Sigmoid colon (tissue), 7 donors: ENCODE results near the gene PCLO. TPM values are rescaled to one million over a fixed set of nuclear protein-coding genes. Genes with fewer than 3 reads are reported as not detected.

ENCODE experiments used
- DNase-seq: peaks from one replicate; pipeline ENCODE4 v3.0.0-alpha.2; 2019
- H3K27ac ChIP-seq, 4 donors: fragments of 200-600 bp; sonication (generic); one replicate each; pipeline ENCODE4 v1.5.1; 2016 to 2019; ENCODE audit warnings: mild to moderate bottlenecking in 1 of 4
- H3K27me3 ChIP-seq, 3 donors: fragments of 200-600 bp; sonication (generic); one replicate each; pipeline ENCODE4 v1.5.1; 2019; ENCODE audit warnings: mild to moderate bottlenecking in 1 of 3
- H3K36me3 ChIP-seq, 4 donors: fragments of 200-600 bp; sonication (generic); one replicate each; pipeline ENCODE4 v1.5.1; 2016 to 2019
- H3K4me1 ChIP-seq, 4 donors: fragments of 200-600 bp; sonication (generic); one replicate each; pipeline ENCODE4 v1.5.1; 2017 to 2019
- H3K4me3 ChIP-seq, 4 donors: fragments of 200-600 bp; sonication (generic); one replicate each; pipeline ENCODE4 v1.5.1; 2017 to 2019; ENCODE audit warnings: mild to moderate bottlenecking in 2 of 4, moderate library complexity in 1 of 4
- H3K9me3 ChIP-seq, 4 donors: fragments of 200-600 bp in 3 of 4; sonication (generic) in 3 of 4; one replicate each; pipeline versions ENCODE4 v1.5.1 to v1.6.1; 2013 to 2019
- CTCF ChIP-seq, 4 experiments: fragments of 450-650 bp in 3 of 4; fragments of 200-600 bp in 1 of 4; IDR thresholded peaks; one replicate each; pipeline ENCODE4 v1.5.1; 2016 to 2019; ENCODE audit warnings: antibody characterized with exemption in 4 of 4, mild to moderate bottlenecking in 3 of 4, moderate library complexity in 2 of 4
- EP300 ChIP-seq, 4 donors: sonication (generic); formaldehyde crosslinking; IDR thresholded peaks; one replicate each; pipeline ENCODE4 v1.6.1; 2017; ENCODE audit warnings: antibody characterized with exemption in 4 of 4
- POLR2A ChIP-seq, 2 donors: fragments of 450-650 bp; IDR thresholded peaks; one replicate each; pipeline ENCODE4 v1.6.1; 2016; ENCODE audit warnings: antibody characterized with exemption in 2 of 2, mild to moderate bottlenecking in 2 of 2, moderate library complexity in 2 of 2
- POLR2AphosphoS5 ChIP-seq, 4 donors: sonication (generic); formaldehyde crosslinking; IDR thresholded peaks; one replicate each; pipeline ENCODE4 v1.6.1; 2017; ENCODE audit warnings: antibody characterized with exemption in 4 of 4
- WGBS, 2 donors: extraction: QIAGEN DNeasy Blood & Tissue Kit; methylation state at CpG; one replicate each; pipeline ENCODE4 v1.1.7; 2013; 5-methylcytosine and 5-hydroxymethylcytosine counted together
- intact Hi-C: fragments of 100-400 bp; cut with DNase I; formaldehyde crosslinking; loops from one replicate; pipeline ENCODE4 v1.15.1; 2023
- polyA plus RNA-seq, 3 donors: library from polyadenylated mRNA; stranded (reverse); fragments of 200-250 nt; gene quantifications; one replicate each; pipeline ENCODE4 v1.2.3, GENCODE V29; 2013
- total RNA-seq, 4 donors: library from RNA; depleted of rRNA; stranded (reverse); fragments of >200 nt; gene quantifications; one replicate each; pipeline ENCODE4 v1.1.0, GENCODE V29; 2016
- donor health status: healthy with polysubstance abuse.
- donor health status: Bipolar disorder and iron deficiency.
- donor health status: healthy.

The PCLO gene
- total and polyA plus RNA-seq, 7 donors = 1.4 to 6.1 (median 2.8) TPM

- intact Hi-C loops = no loop called here
- H3K27ac ChIP-seq = no peak overlapping the region
- H3K4me1 ChIP-seq = no peaks in the 10 kb centered on the region
- WGBS, 2 donors = 54 to 71% methylated on average over 3 of the region's 3 CpGs
- H3K9me3 ChIP-seq = no peaks in the 10 kb centered on the region
- H3K4me3 ChIP-seq = no peak overlapping the region
- no peaks in the 10 kb centered on the region for H3K36me3 ChIP-seq
- H3K27me3 ChIP-seq = no peaks in the 10 kb centered on the region
- DNase-seq = no peak
- no peak for TF ChIP-seq EP300 (IDR thresholded peaks at IDR 0.05)
- no peak for TF ChIP-seq CTCF (IDR thresholded peaks at IDR 0.05)
- TF ChIP-seq POLR2A (IDR thresholded peaks at IDR 0.05) = no peak
- TF ChIP-seq POLR2AphosphoS5 (IDR thresholded peaks at IDR 0.05) = no peak
Measured at GRCh38 chr7:83065714-83066113, 97.0 kb downstream of the PCLO start.

GRCh38 chr7:83060218-83060617 is 102.5 kb downstream of the PCLO start:
- no peak for DNase-seq
- Histone ChIP-seq H3K4me3 (no peak overlapping the region), H3K27ac (no peak overlapping the region), H3K9me3 (no peaks in the 10 kb centered on the region), H3K4me1 (no peaks in the 10 kb centered on the region), H3K36me3 (no peaks in the 10 kb centered on the region), H3K27me3 (no peaks in the 10 kb centered on the region)
- TF ChIP-seq POLR2A (IDR thresholded peaks at IDR 0.05) (no peak), CTCF (IDR thresholded peaks at IDR 0.05) (no peak), EP300 (IDR thresholded peaks at IDR 0.05) (no peak), POLR2AphosphoS5 (IDR thresholded peaks at IDR 0.05) (no peak)
- intact Hi-C loops = no loop called here

- DNase-seq = no peak
- intact Hi-C loops = no loop called here
- Histone ChIP-seq H3K4me3 (no peak overlapping the region), H3K27me3 (no peaks in the 10 kb centered on the region), H3K36me3 (no peaks in the 10 kb centered on the region), H3K4me1 (no peaks in the 10 kb centered on the region), H3K27ac (no peak overlapping the region), H3K9me3 (no peaks in the 10 kb centered on the region)
- 82 to 94% methylated on average over 5 of the region's 5 CpGs for WGBS, 2 donors
- no peak for TF ChIP-seq EP300 (IDR thresholded peaks at IDR 0.05)
- no peak for TF ChIP-seq POLR2A (IDR thresholded peaks at IDR 0.05)
- no peak for TF ChIP-seq POLR2AphosphoS5 (IDR thresholded peaks at IDR 0.05)
- TF ChIP-seq CTCF (IDR thresholded peaks at IDR 0.05) = no peak
Measured at GRCh38 chr7:83058667-83059066, 104.0 kb downstream of the PCLO start.

- H3K27ac ChIP-seq = no peak overlapping the region
- H3K4me1 ChIP-seq = no peaks in the 10 kb centered on the region
- whole genome bisulfite sequencing, 2 donors = 89 to 93% methylated on average over 2 of the region's 2 CpGs
- intact Hi-C loops = no loop called here
- no peak for DNase-seq
- H3K27me3 ChIP-seq = no peaks in the 10 kb centered on the region
- no peaks in the 10 kb centered on the region for H3K36me3 ChIP-seq
- no peak overlapping the region for H3K4me3 ChIP-seq
- TF ChIP-seq EP300 (IDR thresholded peaks at IDR 0.05) = no peak
- TF ChIP-seq CTCF (IDR thresholded peaks at IDR 0.05) = no peak
- TF ChIP-seq POLR2AphosphoS5 (IDR thresholded peaks at IDR 0.05) = no peak
- no peak for TF ChIP-seq POLR2A (IDR thresholded peaks at IDR 0.05)
- H3K9me3 ChIP-seq = no peaks in the 10 kb centered on the region
Measured at GRCh38 chr7:83055197-83055596, 107.5 kb downstream of the PCLO start.

GRCh38 chr7:83054472-83054871 is 108.2 kb downstream of the PCLO start:
- Histone ChIP-seq H3K27me3 (no peaks in the 10 kb centered on the region), H3K27ac (no peak overlapping the region), H3K4me3 (no peak overlapping the region), H3K4me1 (no peaks in the 10 kb centered on the region), H3K36me3 (no peaks in the 10 kb centered on the region), H3K9me3 (no peaks in the 10 kb centered on the region)
- WGBS, 2 donors = 94 to 95% methylated on average over 1 of the region's 1 CpG
- no peak for DNase-seq
- intact Hi-C loops = no loop called here
- TF ChIP-seq POLR2A (IDR thresholded peaks at IDR 0.05) = no peak
- no peak for TF ChIP-seq EP300 (IDR thresholded peaks at IDR 0.05)
- no peak for TF ChIP-seq POLR2AphosphoS5 (IDR thresholded peaks at IDR 0.05)
- TF ChIP-seq CTCF (IDR thresholded peaks at IDR 0.05) = no peak
